ENCODE data around the gene RBM43.

RBM43 gene

DNA sequence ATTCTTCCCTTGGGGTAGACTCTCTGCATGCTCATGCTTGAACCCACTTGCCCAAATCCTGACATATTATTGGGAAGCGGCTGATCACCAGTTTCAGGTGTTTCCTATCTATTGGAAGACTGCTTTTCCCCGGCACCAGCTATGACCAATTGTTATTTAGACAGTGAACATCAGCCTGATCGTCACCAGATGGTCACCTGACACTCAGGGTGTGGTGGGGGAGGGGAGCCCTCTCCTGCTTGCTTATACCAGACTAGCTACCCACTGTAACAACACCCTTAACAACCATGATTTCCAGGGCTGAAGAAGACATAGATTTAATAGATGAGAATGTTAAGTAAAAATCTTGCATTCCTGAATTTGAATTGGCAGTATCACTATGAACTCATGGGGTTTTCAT lies 44.3 kb downstream of the RBM43 start:
- no peak for DNase-seq (ENCODE audit: low spot score)

DNA sequence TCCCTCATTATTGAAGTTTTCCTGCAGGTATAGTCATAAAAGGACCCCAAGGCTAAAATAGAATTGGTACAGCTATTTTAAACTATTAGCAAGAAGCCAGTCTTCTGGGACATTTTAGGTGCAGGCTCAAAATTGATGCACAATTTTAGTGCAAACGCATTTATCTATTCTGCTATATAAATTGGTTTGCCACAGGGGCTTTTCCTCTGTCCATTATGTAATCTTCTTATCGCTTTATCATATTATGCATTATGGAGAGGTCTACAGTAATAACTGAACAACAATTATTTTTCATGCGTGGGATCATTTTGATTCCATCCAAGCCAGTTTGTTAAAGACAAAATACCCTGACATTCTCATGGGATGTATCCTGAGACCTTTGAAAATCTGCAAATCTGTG lies 54.6 kb downstream of the RBM43 start:
- DNase-seq (ENCODE audit: low spot score), result no peak

DNA sequence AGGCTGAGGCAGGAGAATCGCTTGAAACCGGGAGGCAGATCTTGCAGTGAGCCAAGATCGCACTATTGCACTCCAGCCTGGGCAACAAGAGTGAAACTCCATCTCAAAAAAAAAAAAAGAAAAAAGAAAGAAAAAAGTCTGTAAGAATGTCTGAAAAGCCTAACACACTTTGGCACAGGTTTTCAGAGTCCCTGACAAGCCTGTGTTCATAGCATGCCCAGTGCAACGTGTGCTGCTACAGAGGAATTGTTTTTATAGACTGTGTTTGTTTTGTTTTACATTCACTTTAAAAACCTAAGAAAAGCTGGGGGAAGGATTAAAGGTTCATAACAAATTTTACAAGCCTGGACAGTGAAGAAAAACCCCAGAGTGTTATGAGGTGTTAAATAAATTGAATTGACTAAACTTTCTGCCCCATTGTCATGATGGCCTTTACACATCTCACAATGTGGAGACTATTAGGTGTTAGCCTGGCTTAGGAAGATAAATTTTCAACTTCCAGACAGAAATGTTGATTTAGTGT lies 55.2 kb downstream of the RBM43 start:
- no peak for DNase-seq (ENCODE audit: low spot score)

DNA sequence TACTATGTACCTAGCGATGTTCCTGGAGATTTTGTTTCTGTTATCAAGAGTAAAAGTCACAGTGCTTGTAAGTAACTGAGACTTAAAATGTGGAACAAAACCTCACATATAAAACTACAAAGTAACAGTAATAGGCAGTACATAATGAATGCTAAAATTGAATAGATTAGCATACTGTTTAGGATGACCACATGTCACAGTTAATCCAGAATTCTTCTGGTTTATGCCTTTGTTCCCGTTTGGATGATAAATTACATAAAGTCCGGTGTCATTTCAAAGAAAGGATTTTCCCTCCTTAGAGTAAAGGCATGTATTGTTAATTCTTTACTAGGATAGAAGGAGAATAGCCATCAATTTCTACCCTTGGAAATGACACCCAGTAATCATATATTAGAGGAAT lies 56.1 kb downstream of the RBM43 start:
- no peak for DNase-seq (ENCODE audit: low spot score)

DNA sequence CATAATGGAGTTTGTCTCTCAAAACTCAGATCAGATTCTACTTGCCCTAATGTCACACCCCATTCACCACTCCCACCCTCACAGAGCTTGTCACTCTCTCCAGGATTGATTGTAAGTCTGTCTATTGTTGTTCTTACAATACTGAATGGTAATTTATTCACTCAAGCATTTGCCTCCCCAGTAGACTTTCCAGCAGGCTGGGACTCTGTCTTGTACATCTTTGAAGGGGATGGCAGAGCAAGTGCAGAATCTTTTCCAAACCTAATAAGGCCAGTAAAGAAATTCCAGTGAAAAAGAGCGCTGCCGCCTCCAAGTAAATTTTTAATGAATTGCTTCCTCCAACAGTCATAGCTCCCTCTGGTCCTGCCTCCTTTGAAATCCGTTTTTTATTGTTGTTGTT lies 56.9 kb downstream of the RBM43 start:
- DNase-seq (ENCODE audit: low spot score), result no peak

DNA sequence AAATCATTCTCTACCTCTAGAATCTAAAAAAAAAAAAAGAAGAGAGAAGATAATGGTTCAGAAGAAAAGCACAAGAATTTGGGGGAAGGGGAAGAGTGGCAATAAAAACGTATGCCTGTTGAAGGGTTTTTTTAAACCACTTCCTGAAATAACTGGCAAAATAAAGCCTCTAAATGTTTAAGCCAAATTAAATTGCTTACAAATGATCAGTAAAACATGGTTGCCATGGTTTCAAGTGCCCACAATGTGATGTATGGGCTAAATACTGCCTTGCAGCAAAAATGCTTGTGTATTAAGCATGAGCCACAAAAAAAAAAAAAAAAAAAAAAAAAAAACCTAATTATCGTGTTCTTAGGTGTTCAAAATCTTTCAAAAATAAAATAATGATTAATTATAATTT lies 60.8 kb downstream of the RBM43 start:
- DNase-seq (ENCODE audit: low spot score), result no peak

DNA sequence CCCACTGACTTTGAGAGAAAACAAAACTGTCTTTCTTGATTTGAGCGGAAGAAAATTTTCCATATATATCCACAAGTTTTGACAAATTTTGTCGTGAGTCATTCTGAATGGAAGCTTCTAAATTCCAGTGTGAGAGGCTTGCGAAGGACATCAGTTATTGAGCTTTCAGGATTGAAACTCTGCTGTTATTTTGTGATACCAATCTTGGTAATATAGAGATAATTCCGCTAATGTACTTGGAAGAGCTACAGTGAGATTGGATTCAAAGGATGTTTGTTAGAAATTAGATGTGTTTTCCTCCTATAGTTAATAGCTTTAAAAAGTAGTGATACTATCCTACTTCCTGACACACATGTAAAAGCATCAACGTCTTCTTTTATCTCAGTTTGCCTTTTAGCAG lies 61.4 kb downstream of the RBM43 start:
- no peak for DNase-seq (ENCODE audit: low spot score)

DNA sequence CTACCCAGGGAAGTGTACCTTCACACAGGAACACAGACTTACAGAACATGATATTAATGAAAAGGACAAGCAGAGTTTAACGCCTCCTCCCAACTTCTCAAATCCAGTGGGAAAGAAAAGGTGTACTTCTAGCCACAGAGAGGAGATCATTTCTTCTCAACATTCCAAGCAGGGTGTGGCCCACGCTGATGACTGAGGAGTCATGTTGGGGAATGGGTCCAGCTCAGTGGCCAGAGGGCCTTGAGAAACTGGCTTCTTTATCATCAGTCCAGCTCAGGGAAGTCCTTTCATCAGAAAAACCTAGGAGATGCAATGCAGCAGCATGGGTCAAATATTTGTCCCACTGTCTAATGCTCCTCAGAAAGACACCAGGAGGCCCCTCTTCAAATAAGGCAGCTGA lies 63.0 kb downstream of the RBM43 start:
- no peak for DNase-seq (ENCODE audit: low spot score)
